ENCODE data around the gene KCNH8.

KCNH8 gene

GRCh38 chr3:19270481-19270880 lies 122.2 kb downstream of the KCNH8 start:
- no peak overlapping the region for H3K4me3 ChIP-seq (ENCODE audit: low read length)
- no peak for TF ChIP-seq CTCF (conservative IDR thresholded peaks at IDR 0.05; ENCODE audit: low read depth, low read length)
- no peak for DNase-seq (ENCODE audit: low read depth)

- no peak for TF ChIP-seq CTCF (conservative IDR thresholded peaks at IDR 0.05; ENCODE audit: low read depth, low read length)
- no peak overlapping the region for H3K4me3 ChIP-seq (ENCODE audit: low read length)
- DNase-seq (ENCODE audit: low read depth) = no peak
Measured at GRCh38 chr3:19272296-19272695, 124.0 kb downstream of the KCNH8 start.

- no peak for DNase-seq (ENCODE audit: low read depth)
- no peak for TF ChIP-seq CTCF (conservative IDR thresholded peaks at IDR 0.05; ENCODE audit: low read depth, low read length)
- no peak overlapping the region for H3K4me3 ChIP-seq (ENCODE audit: low read length)
Measured at GRCh38 chr3:19273091-19273490, 124.8 kb downstream of the KCNH8 start.

- H3K4me3 ChIP-seq (ENCODE audit: low read length) = no peak overlapping the region
- TF ChIP-seq CTCF (conservative IDR thresholded peaks at IDR 0.05; ENCODE audit: low read depth, low read length) = no peak
- no peak for DNase-seq (ENCODE audit: low read depth)
Measured at GRCh38 chr3:19274576-19274975, 126.3 kb downstream of the KCNH8 start.

GRCh38 chr3:19284974-19285373 lies 136.7 kb downstream of the KCNH8 start:
- H3K4me3 ChIP-seq (ENCODE audit: low read length) = no peak overlapping the region
- no peak for DNase-seq (ENCODE audit: low read depth)
- TF ChIP-seq CTCF (conservative IDR thresholded peaks at IDR 0.05; ENCODE audit: low read depth, low read length) = no peak

GRCh38 chr3:19293295-19293694 lies 145.0 kb downstream of the KCNH8 start:
- no peak for TF ChIP-seq CTCF (conservative IDR thresholded peaks at IDR 0.05; ENCODE audit: low read depth, low read length)
- DNase-seq (ENCODE audit: low read depth) = no peak
- no peak overlapping the region for H3K4me3 ChIP-seq (ENCODE audit: low read length)

- no peak for DNase-seq (ENCODE audit: low read depth)
- H3K4me3 ChIP-seq (ENCODE audit: low read length) = no peak overlapping the region
- no peak for TF ChIP-seq CTCF (conservative IDR thresholded peaks at IDR 0.05; ENCODE audit: low read depth, low read length)
Measured at GRCh38 chr3:19295208-19295607, 146.9 kb downstream of the KCNH8 start.

Measured in retinal pigment epithelial cell (primary cell).